Fibroblast of lung (primary cell): Measurements from ENCODE around the gene HNRNPA3. TPM values are rescaled to one million over a fixed set of nuclear protein-coding genes. Genes with fewer than 3 reads are reported as not detected.
"Not testable (repeated sequence)": the region's sequence is repeated elsewhere in the genome, so short reads cannot be mapped to it uniquely, and the experiment has no call there.

Experiments used
- DNase-seq, 2 donors: peaks; one replicate each; pipeline versions ENCODE4 v3.0.0 to v3.0.0-alpha.2; 2010; ENCODE audit warnings: low read depth in 2 of 2
- H2AFZ ChIP-seq: 2 replicates; pipeline ENCODE4 v1.5.1; 2012; ENCODE audit warnings: low read length, control low read depth, inconsistent platforms
- H3K27ac ChIP-seq: 2 replicates; pipeline ENCODE4 v1.5.1; 2011; ENCODE audit warnings: low read length, control low read depth; ENCODE audit not compliant: insufficient read depth
- H3K27me3 ChIP-seq: 2 replicates; pipeline ENCODE4 v1.5.1; 2011; ENCODE audit warnings: mild to moderate bottlenecking, low read length; ENCODE audit not compliant: control insufficient read depth, insufficient read depth
- H3K36me3 ChIP-seq: 2 replicates; pipeline ENCODE4 v1.5.1; 2011; ENCODE audit warnings: low read length; ENCODE audit not compliant: control insufficient read depth, insufficient read depth
- H3K4me1 ChIP-seq: 2 replicates; pipeline ENCODE4 v1.5.1; 2011; ENCODE audit warnings: low read length; ENCODE audit not compliant: control insufficient read depth, insufficient read depth; ENCODE audit errors: extremely low read depth
- H3K4me2 ChIP-seq: 2 replicates; pipeline ENCODE4 v1.5.1; 2011; ENCODE audit warnings: low read length, control low read depth; ENCODE audit not compliant: insufficient read depth; ENCODE audit errors: extremely low read depth
- H3K4me3 ChIP-seq, 4 experiments: fragments of 200-600 bp in 1 of 4; sonication (generic) in 1 of 4; replicated peaks in 1 of 4; 2 replicates each; pipeline ENCODE4 v1.5.1; 2011 to 2016; ENCODE audit warnings: low read length in 4 of 4, low read depth in 3 of 4, mild to moderate bottlenecking in 3 of 4, control low read depth in 2 of 4, inconsistent platforms in 1 of 4, mixed read lengths in 1 of 4; ENCODE audit not compliant: insufficient read depth in 1 of 4; ENCODE audit errors: control extremely low read depth in 1 of 4
- H3K79me2 ChIP-seq: 2 replicates; pipeline ENCODE4 v1.5.1; 2012; ENCODE audit warnings: mild to moderate bottlenecking, low read length, inconsistent platforms; ENCODE audit not compliant: control insufficient read depth, insufficient read depth
- H3K9ac ChIP-seq: 2 replicates; pipeline ENCODE4 v1.5.1; 2011; ENCODE audit warnings: mild to moderate bottlenecking, low read length, control low read depth; ENCODE audit not compliant: insufficient read depth
- H3K9me3 ChIP-seq: 2 replicates; pipeline ENCODE4 v1.5.1; 2012; ENCODE audit warnings: low read depth, low read length; ENCODE audit not compliant: control insufficient read depth, insufficient read depth
- H4K20me1 ChIP-seq: 2 replicates; pipeline ENCODE4 v1.5.1; 2011; ENCODE audit warnings: low read length; ENCODE audit not compliant: control insufficient read depth, insufficient read depth; ENCODE audit errors: extremely low read depth
- CTCF ChIP-seq, 2 donors: IDR thresholded peaks in 1 of 2; conservative IDR thresholded peaks in 1 of 2; 1 replicate in 1 of 2; 2 replicates in 1 of 2; pipeline ENCODE4 v1.5.1; 2011 to 2012; ENCODE audit warnings: low read length in 2 of 2, control low read depth in 1 of 2, inconsistent platforms in 1 of 2, low read depth in 1 of 2, mild to moderate bottlenecking in 1 of 2
- EZH2 ChIP-seq: IDR thresholded peaks from 2 replicates; pipeline ENCODE4 v1.5.1; 2012; ENCODE audit warnings: low read length, control low read depth, mild to moderate bottlenecking; ENCODE audit errors: missing control alignments
- polyA plus RNA-seq, 2 donors: library from polyadenylated mRNA; depleted of rRNA in 1 of 2; stranded (reverse) in 1 of 2; unstranded in 1 of 2; fragments of >200 nt; gene quantifications; 2 replicates each; pipeline ENCODE4 v1.2.1, GENCODE V29; 2011 to 2012; ENCODE audit warnings: missing spikeins in 1 of 2
- total RNA-seq: library from RNA; depleted of rRNA; stranded (reverse); fragments of >200 nt; gene quantifications from 2 replicates; pipeline ENCODE4 v1.2.1, GENCODE V29; 2014

The HNRNPA3 gene
- total and polyA plus RNA-seq, 2 donors (not counting 1 experiment from before 2014, with no cell fraction given) = 34.5 to 81.2 TPM

- Histone ChIP-seq H3K4me1 (no peaks in the 10 kb centered on the region), H3K4me2 (no peak overlapping the region), H3K36me3 (peaks cover 10% of the 10 kb centered on the region), H3K27me3 (no peaks in the 10 kb centered on the region), H3K27ac (no peak overlapping the region), H3K79me2 (peaks cover 24% of the 10 kb centered on the region), H3K9me3 (no peaks in the 10 kb centered on the region), H3K4me3 (no peak overlapping the region), H4K20me1 (no peaks in the 10 kb centered on the region), H3K9ac (no peak overlapping the region), H2AFZ (no peak overlapping the region)
- DNase-seq = no peak
- TF ChIP-seq CTCF (conservative IDR thresholded peaks at IDR 0.05 in 1 of 2, IDR thresholded peaks at IDR 0.05 in 1 of 2; ENCODE audit: low read depth in 1 of 2, low read length in 2 of 2) = no peak
- TF ChIP-seq EZH2 = no peak
Observed at GRCh38 chr2:177221970-177222369, 9.4 kb downstream of the HNRNPA3 start.

- not testable (repeated sequence) for H3K9ac ChIP-seq, H3K9me3 ChIP-seq, H3K4me3 ChIP-seq, H2AFZ ChIP-seq, DNase-seq, H4K20me1 ChIP-seq, H3K36me3 ChIP-seq, H3K27ac ChIP-seq, H3K27me3 ChIP-seq, H3K4me1 ChIP-seq, H3K4me2 ChIP-seq
- peaks cover 10% of the 10 kb centered on the region for H3K79me2 ChIP-seq
Observed at GRCh38 chr2:177223436-177223835, 10.8 kb downstream of the HNRNPA3 start.

GRCh38 chr2:177225965-177226360, 13.4 kb downstream of the HNRNPA3 start:
- Histone ChIP-seq H2AFZ (no peak overlapping the region), H3K27me3 (no peaks in the 10 kb centered on the region), H3K9ac (no peak overlapping the region), H3K9me3 (no peaks in the 10 kb centered on the region), H3K36me3 (peaks cover 10% of the 10 kb centered on the region), H3K4me1 (no peaks in the 10 kb centered on the region), H3K4me2 (no peak overlapping the region), H3K4me3 (no peak overlapping the region), H3K27ac (no peak overlapping the region), H3K79me2 (peaks cover 2% of the 10 kb centered on the region), H4K20me1 (no peaks in the 10 kb centered on the region)
- DNase-seq = no peak
- TF ChIP-seq CTCF (conservative IDR thresholded peaks at IDR 0.05 in 1 of 2, IDR thresholded peaks at IDR 0.05 in 1 of 2; ENCODE audit: low read depth in 1 of 2, low read length in 2 of 2) (no peak), EZH2 (no peak)
